HG03039 (cell line): ENCODE data around the gene NPPB.

Experiments
- ATAC-seq: cut with Tn5 transposase; IDR thresholded peaks from one replicate; pipeline ENCODE4 v1.9.1; 2021; ENCODE audit warnings: mild to moderate bottlenecking, moderate library complexity; ENCODE audit not compliant: unreplicated experiment

The NPPB gene

GRCh38 chr1:11858968-11859871 lies 475 bp upstream of the NPPB start:
- ATAC-seq: no peak

GRCh38 chr1:11858158-11858557 lies 587 bp downstream of the NPPB start:
- ATAC-seq: no peak

DNA sequence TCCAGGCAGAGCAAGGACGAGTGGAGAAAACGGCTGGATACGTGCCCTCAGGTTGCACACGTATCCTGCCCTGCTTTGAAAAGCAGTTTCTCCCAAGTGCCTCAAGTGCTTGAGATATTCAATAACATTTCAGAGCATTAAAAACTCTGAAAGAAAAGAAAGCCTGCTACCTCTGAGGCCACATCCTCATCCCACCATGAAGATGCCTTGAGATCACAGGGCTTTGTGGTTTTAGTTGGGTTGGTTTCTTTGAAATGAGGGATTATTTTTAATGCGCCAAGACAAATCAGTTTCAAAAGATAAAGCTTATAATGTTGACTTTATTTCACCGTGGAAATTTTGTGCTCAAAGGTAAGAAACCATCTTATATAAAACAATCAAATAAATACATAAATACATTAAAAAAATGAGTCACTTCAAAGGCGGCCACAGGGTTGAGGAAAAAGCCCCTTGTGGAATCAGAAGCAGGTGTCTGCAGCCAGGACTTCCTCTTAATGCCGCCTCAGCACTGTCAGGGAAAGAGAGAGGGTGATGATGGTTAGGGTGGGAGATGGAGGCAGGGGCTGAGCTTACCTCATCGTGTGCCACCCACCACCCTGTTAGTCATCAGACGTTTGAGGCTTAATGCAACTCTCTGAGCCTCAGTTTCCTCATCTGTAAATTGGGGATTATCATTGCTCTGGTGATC lies 1.4 kb downstream of the NPPB start:
- ATAC-seq: no peak

DNA sequence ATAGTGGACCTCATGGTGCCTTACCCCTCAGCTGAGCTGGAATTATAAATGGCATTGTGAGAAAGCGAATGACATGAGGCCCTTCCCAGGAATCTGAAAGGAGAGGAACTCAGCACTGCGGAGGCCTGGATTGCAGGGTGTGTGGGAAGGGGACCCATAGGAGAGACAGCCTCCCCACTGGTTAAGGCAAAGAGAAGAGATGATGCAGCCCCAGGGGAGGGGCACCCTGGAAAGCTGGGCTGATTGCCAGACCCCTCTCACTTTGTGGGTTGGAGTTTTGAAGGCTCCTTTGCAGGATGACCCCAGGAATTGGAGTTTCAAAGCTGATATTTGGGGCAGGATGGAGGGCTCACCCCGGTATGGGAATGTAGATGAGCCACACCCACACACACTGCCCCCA lies 2.0 kb downstream of the NPPB start:
- ATAC-seq: no peak

- ATAC-seq: no peak
Measured at GRCh38 chr1:11855430-11855829, 3.3 kb downstream of the NPPB start.

DNA sequence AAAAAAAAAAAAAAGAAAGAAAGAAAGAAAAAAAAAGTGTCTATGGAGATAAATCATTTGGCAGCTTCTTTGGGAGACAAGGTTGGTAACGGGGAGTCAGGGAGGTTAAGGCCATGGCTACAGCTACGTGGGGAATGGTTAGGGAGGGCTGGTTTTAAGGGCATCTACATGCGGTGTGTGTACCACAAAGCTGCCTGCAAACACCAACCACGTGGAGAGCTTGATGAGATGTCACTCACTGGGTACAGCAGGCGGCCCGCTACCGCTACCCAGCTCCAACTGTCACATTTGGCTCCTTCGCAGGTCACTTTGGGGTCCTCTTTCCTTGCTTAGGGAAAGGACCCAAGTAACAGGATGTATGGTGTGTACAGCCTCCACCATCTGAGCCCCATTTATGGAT lies 4.2 kb downstream of the NPPB start:
- no peak for ATAC-seq

DNA sequence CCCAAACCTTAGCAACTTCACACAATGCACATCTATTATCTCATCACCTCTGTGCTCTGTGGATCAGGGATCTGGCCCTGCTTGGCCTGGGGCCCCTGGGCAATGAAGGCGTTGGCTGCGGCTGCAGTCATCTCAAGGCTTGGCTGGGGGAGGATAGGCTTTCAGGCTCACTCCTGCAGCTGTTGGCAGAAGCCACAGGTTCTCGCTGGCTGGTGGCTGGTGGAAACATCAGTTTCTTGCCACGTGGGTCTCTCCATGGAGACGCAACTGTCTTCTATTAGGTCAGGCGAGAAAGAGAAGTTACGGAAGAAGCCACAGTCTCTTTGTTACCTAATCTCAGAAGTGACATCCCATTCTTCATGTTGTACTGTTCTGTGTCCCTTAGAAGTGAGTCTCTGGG lies 7.6 kb downstream of the NPPB start:
- no peak for ATAC-seq

GRCh38 chr1:11850156-11850555 lies 8.6 kb downstream of the NPPB start:
- ATAC-seq: no peak

GRCh38 chr1:11848373-11848700 lies 10.4 kb downstream of the NPPB start:
- ATAC-seq: no peak

- no peak for ATAC-seq
Measured at GRCh38 chr1:11847667-11848372, 10.9 kb downstream of the NPPB start, which contains the start of gene NPPA. Gene NPPA, minus strand, starts transcription at chr1:11847783. Its CDS starts 99 bp downstream, at chr1:11847684.

- no peak for ATAC-seq
Measured at GRCh38 chr1:11845641-11846335, 13.0 kb downstream of the NPPB start.

GRCh38 chr1:11842154-11843041 lies 16.3 kb downstream of the NPPB start:
- ATAC-seq: no peak

DNA sequence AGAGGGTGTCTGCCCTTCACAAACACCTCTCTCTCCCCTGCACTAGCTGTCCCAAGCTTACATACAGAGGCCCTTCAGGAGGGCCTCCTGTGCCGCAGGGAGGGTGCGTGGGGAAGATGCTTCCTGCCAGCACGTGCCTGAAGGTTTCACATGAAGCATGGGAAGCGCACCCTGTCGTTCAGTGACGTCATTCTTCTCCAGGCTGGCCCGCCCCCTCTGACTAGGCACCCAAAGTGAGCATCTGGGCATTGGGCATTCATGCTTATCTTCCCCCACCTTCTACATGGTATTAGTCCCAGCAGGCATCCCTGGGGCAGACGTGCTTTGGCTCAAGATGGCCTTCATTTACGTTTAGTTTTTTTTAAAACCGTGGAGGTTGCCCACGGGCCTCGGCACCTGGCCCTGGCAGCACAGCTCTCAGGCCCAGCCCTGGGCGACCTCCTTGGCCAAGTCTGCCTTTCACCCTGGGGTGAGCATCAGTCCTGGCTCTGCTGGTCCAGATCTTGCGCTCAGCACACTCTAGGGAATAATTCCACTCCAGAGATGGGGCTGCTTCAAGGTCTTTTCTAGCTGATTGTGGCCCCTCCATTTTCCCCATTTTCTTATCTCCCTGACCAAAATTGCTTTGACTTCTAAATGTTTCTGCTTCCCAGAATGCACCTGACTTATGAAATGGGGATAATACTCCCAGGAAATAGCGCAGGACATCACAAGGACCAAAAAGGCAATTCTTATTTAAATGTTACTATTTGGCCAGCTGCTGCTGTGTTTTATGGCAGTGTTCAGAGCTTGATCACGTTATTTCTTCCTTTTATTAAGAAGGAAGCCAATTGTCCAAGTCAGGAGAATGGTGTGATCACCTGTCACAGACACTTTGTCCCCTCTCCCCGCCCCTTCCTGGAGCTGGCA lies 17.2 kb downstream of the NPPB start:
- no peak for ATAC-seq

DNA sequence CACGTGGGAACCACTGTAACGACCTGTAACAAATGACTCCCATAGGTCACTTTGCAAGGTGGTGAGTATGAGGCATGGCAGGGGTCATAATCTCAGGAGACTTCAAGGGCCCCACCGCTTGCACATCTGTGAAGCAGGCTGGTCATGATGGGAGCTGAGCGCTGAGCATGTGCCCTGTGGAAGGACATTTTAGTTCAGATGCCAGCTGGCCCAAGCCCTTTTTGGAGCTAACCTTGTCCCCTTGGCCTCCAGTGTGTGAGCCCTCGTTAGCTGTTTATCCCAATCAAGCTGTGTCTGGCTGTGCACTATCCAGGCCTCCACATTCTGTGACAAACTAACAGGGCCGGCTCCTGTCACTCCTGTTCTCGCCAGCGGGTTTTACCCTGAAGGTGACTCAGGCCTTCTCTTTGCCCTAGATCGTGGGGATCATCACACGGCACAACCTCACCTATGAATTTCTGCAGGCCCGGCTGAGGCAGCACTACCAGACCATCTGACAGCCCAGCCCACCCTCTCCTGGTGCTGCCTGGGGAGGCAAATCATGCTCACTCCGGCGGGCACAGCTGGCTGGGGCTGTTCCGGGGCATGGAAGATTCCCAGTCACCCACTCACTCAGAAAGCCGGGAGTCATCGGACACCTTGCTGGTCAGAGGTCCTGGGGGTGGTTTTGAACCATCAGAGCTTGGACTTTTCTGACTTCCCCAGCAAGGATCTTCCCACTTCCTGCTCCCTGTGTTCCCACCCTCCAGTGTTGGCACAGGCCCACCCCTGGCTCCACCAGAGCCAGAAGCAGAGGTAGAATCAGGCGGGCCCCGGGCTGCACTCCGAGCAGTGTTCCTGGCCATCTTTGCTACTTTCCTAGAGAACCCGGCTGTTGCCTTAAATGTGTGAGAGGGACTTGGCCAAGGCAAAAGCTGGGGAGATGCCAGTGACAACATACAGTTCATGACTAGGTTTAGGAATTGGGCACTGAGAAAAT lies 18.7 kb downstream of the NPPB start:
- no peak for ATAC-seq

DNA sequence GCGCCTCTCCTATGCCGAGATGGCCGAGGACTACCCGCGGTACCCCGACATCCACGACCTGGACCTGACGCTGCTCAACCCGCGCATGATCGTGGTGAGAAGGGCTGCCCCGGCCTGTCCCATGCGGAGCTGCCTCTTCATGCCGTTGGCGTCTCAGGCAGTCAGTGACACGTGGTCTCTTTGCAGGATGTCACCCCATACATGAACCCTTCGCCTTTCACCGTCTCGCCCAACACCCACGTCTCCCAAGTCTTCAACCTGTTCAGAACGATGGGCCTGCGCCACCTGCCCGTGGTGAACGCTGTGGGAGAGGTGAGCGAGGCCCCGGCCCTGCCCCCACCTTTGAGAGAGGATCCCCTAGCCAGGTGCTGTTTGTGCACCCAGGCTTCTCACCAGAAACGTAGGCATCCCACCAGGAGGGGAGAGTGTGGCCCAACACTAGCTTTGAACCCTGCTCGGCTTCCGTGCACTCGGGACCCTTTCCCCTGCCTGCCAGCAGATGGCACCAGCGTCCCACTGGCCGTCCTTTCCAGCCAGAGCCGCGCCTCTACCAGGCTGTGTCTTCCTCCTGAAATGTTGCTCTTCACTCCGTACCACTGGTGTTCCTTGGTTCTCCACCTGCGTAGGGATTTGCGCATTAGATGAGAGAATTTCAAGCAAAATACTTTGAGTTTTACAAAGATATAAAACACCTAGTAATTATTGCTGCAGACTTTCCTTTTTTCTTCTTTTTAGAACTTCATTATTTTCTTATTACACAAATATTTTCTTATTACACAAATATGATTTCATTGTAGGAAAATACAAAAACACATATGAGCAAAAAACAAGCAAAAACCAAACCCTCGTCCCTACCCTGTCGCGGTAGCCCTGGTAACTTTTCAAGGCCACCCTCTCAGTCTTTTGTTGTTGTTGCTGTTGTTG lies 20.1 kb downstream of the NPPB start:
- no peak for ATAC-seq

GRCh38 chr1:11837767-11838348 lies 20.9 kb downstream of the NPPB start:
- ATAC-seq: no peak
